ENCODE measurements around the gene GPRC6A.

GRCh38 chr6:116783852-116784251 lies 45.0 kb downstream of the GPRC6A start:
- TF ChIP-seq CTCF (IDR thresholded peaks at IDR 0.05) (no peak), POLR2A (IDR thresholded peaks at IDR 0.05) (no peak)
